CD4-positive, alpha-beta T cell treated with Interleukin-6 at 100 ng/mL for 8 hours (primary cell): ENCODE results near the gene TMBIM6.
"Not testable (repeated sequence)": the region's sequence is repeated elsewhere in the genome, so short reads cannot be mapped to it uniquely, and the experiment has no call there.

ENCODE experiments used
- DNase-seq: peaks from one replicate; pipeline ENCODE4 v3.0.0-alpha.2; 2020; ENCODE audit warnings: mixed read lengths, low spot score

The TMBIM6 gene

GRCh38 chr12:49730050-49730449, 11.3 kb upstream of the TMBIM6 start:
- DNase-seq = no peak

GRCh38 chr12:49730568-49731101, 10.7 kb upstream of the TMBIM6 start:
- DNase-seq = no peak

GRCh38 chr12:49733219-49734017, 7.9 kb upstream of the TMBIM6 start:
- DNase-seq = no peak

GRCh38 chr12:49734900-49735299, 6.5 kb upstream of the TMBIM6 start:
- not testable (repeated sequence) for DNase-seq

GRCh38 chr12:49738721-49739120, 2.6 kb upstream of the TMBIM6 start:
- DNase-seq = not testable (repeated sequence)

- DNase-seq = not testable (repeated sequence)
Measured at GRCh38 chr12:49740277-49740676, 1.1 kb upstream of the TMBIM6 start.

- DNase-seq = peak; percentile 84
Measured at GRCh38 chr12:49741882-49742620, 694 bp downstream of the TMBIM6 start.

- DNase-seq = no peak
Measured at GRCh38 chr12:49744363-49744885, 3.1 kb downstream of the TMBIM6 start.

GRCh38 chr12:49748306-49748705, 6.9 kb downstream of the TMBIM6 start:
- DNase-seq = no peak

- no peak for DNase-seq
Measured at GRCh38 chr12:49748800-49749199, 7.4 kb downstream of the TMBIM6 start.

- no peak for DNase-seq
Measured at GRCh38 chr12:49750027-49750995, 9.0 kb downstream of the TMBIM6 start.

GRCh38 chr12:49750996-49751393, 9.6 kb downstream of the TMBIM6 start:
- no peak for DNase-seq

- DNase-seq = no peak
Measured at GRCh38 chr12:49761677-49762467, 20.5 kb downstream of the TMBIM6 start.

GRCh38 chr12:49762468-49762847, 21.1 kb downstream of the TMBIM6 start:
- peak; percentile 15 for DNase-seq

GRCh38 chr12:49763006-49763591, 21.7 kb downstream of the TMBIM6 start:
- peak; percentile 72 for DNase-seq

GRCh38 chr12:49764126-49764525, 22.8 kb downstream of the TMBIM6 start:
- DNase-seq = no peak

- DNase-seq = no peak
Measured at GRCh38 chr12:49766115-49766455, 24.7 kb downstream of the TMBIM6 start.

GRCh38 chr12:49767333-49767732, 26.0 kb downstream of the TMBIM6 start:
- DNase-seq = no peak

- not testable (repeated sequence) for DNase-seq
Measured at GRCh38 chr12:49773102-49773501, 31.7 kb downstream of the TMBIM6 start.

- peak; percentile 53 for DNase-seq
Measured at GRCh38 chr12:49776413-49776812, 35.1 kb downstream of the TMBIM6 start.

- no peak for DNase-seq
Measured at GRCh38 chr12:49776858-49777257, 35.5 kb downstream of the TMBIM6 start.
